Progenitor cell of endocrine pancreas (in vitro differentiated cells): ENCODE data around the gene DLGAP4. TPM values are rescaled to one million over a fixed set of nuclear protein-coding genes. Genes with fewer than 3 reads are reported as not detected.

Experiments used
- DNase-seq: peaks from one replicate; pipeline ENCODE4 v3.0.0; 2021; ENCODE audit warnings: low spot score; ENCODE audit not compliant: unreplicated experiment
- H3K27ac Mint-ChIP-seq: 2 replicates; pipeline ENCODE4 v1.8.0; 2021; ENCODE audit warnings: mild to moderate bottlenecking, moderate library complexity, mixed read lengths
- H3K27me3 Mint-ChIP-seq: 2 replicates; pipeline ENCODE4 v1.8.0; 2021; ENCODE audit warnings: mixed read lengths
- H3K36me3 Mint-ChIP-seq: 2 replicates; pipeline ENCODE4 v1.8.0; 2022; ENCODE audit warnings: mixed read lengths; ENCODE audit not compliant: insufficient read depth
- H3K4me1 Mint-ChIP-seq: 2 replicates; pipeline ENCODE4 v1.8.0; 2021; ENCODE audit warnings: low read depth, mixed read lengths
- H3K4me3 Mint-ChIP-seq: 2 replicates; pipeline ENCODE4 v1.8.0; 2021; ENCODE audit warnings: low read depth, mild to moderate bottlenecking, moderate library complexity, mixed read lengths
- H3K9me3 Mint-ChIP-seq: 2 replicates; pipeline ENCODE4 v1.8.0; 2021; ENCODE audit warnings: low read depth, mixed read lengths
- CTCF ChIP-seq: fragments of 200-600 bp; sonication (generic); IDR thresholded peaks from one replicate; pipeline ENCODE4 v1.5.0; 2021; ENCODE audit warnings: antibody characterized with exemption, mild to moderate bottlenecking; ENCODE audit not compliant: unreplicated experiment
- total RNA-seq: library from RNA; stranded (reverse); gene quantifications from 2 replicates; pipeline ENCODE4 v1.2.1, GENCODE V29; 2021

DLGAP4 gene
- total RNA-seq, 1 donor from 2014 or later = 109 TPM

- peaks cover 15% of the 10 kb centered on the region for H3K27me3 Mint-ChIP-seq
- H3K27ac Mint-ChIP-seq = no peak overlapping the region
- no peaks in the 10 kb centered on the region for H3K4me1 Mint-ChIP-seq
- H3K36me3 Mint-ChIP-seq = no peaks in the 10 kb centered on the region
- H3K9me3 Mint-ChIP-seq = no peaks in the 10 kb centered on the region
- no peak overlapping the region for H3K4me3 Mint-ChIP-seq
- no peak for TF ChIP-seq CTCF
- DNase-seq = no peak
Observed at GRCh38 chr20:36364506-36364905, 58.4 kb downstream of the DLGAP4 start.

DNA sequence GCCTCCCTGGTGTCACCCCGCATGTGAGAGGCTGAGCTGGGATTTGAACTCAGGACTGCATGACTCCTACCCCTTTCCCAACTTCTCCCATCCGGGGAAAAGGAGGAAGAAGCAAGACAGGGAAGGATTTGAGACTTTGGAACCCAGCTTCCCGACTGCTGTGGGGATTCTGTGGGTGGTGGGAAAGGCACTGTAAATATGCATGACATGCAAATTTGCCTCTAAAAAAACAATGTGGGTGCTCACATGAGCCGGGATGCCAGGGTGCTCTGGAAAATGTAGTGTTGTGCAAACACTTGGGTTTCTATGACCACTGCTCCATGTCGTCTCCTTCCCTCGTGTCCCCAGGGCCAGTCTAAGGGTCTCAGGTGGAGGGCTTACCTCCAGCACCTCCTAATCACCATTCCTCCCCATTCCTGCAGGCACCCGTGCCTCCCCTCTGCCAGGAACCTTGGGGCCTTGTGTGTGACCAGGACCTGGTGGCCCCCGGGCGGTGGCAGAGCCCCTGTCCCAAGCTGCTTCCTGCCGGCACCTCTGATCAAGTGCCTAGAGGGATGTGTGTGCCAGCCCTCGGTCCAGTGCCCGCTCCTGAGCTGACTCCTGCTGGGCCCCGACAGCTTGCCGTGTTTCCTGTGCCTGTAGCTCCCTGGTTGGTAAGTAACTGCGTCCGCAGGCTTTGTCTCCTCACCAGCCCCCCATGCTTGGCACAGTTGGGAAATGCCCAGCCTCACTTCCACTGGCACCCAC is 60.7 kb downstream of the DLGAP4 start:
- no peak for TF ChIP-seq CTCF
- H3K4me3 Mint-ChIP-seq = no peak overlapping the region
- H3K4me1 Mint-ChIP-seq = no peaks in the 10 kb centered on the region
- H3K9me3 Mint-ChIP-seq = no peaks in the 10 kb centered on the region
- no peak overlapping the region for H3K27ac Mint-ChIP-seq
- no peaks in the 10 kb centered on the region for H3K36me3 Mint-ChIP-seq
- DNase-seq = no peak
- H3K27me3 Mint-ChIP-seq = peaks cover 15% of the 10 kb centered on the region

GRCh38 chr20:36367370-36367745 is 61.2 kb downstream of the DLGAP4 start:
- H3K36me3 Mint-ChIP-seq = no peaks in the 10 kb centered on the region
- peaks cover 13% of the 10 kb centered on the region for H3K27me3 Mint-ChIP-seq
- H3K27ac Mint-ChIP-seq = no peak overlapping the region
- no peak for DNase-seq
- H3K4me1 Mint-ChIP-seq = no peaks in the 10 kb centered on the region
- H3K4me3 Mint-ChIP-seq = no peak overlapping the region
- no peaks in the 10 kb centered on the region for H3K9me3 Mint-ChIP-seq
- no peak for TF ChIP-seq CTCF

GRCh38 chr20:36367907-36368799 is 62.0 kb downstream of the DLGAP4 start:
- no peak for DNase-seq
- Mint-ChIP-seq H3K4me1 (no peaks in the 10 kb centered on the region), H3K27me3 (peaks cover 10% of the 10 kb centered on the region), H3K36me3 (no peaks in the 10 kb centered on the region), H3K9me3 (no peaks in the 10 kb centered on the region), H3K27ac (no peak overlapping the region), H3K4me3 (no peak overlapping the region)
- no peak for TF ChIP-seq CTCF

DNA sequence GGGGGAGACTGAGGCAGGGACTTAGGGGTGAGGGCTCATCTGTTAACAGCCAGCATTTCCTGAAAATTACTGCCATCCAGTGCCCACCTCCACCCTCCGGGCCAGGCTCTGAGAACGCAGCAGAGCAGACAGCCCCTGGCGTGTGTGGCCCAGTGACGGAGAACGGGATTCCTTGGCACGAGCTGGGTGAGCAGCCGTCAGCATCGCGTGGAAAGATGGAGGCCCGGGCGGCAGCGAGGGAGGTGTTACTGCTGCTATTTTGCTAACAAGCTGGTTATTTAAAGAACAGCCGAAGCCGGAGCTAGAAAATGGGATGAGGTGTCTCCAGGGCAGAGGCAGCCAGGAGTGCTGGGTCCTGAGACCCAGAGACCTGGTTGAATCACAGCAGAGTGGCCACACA is 62.7 kb downstream of the DLGAP4 start:
- Mint-ChIP-seq H3K9me3 (no peaks in the 10 kb centered on the region), H3K4me1 (no peaks in the 10 kb centered on the region), H3K27ac (no peak overlapping the region), H3K27me3 (peaks cover 7% of the 10 kb centered on the region), H3K4me3 (no peak overlapping the region), H3K36me3 (no peaks in the 10 kb centered on the region)
- no peak for TF ChIP-seq CTCF
- DNase-seq = no peak
